NCI-H2029 treated with DMSO at 0.1 percent for 48 hours (cell line): Measurements from ENCODE around the gene IKZF5.

ENCODE experiments used
- DNase-seq: peaks from one replicate; lab custom pipeline; 2025; lab: John Stamatoyannopoulos, UW

Gene IKZF5

GRCh38 chr10:123008355-123009104 lies at the start of gene IKZF5, which contains the start of gene ACADSB:
TSS of gene IKZF5 (minus strand) at chr10:123008795. CDS start at chr10:122998625, 10,170 bp downstream.
TSS of gene ACADSB (plus strand) at chr10:123009006. CDS start at chr10:123009030, 24 bp downstream.
- DNase-seq, result peak; percentile 43

GRCh38 chr10:123057968-123058367 lies 49.4 kb upstream of the IKZF5 start:
- no peak for DNase-seq

DNA sequence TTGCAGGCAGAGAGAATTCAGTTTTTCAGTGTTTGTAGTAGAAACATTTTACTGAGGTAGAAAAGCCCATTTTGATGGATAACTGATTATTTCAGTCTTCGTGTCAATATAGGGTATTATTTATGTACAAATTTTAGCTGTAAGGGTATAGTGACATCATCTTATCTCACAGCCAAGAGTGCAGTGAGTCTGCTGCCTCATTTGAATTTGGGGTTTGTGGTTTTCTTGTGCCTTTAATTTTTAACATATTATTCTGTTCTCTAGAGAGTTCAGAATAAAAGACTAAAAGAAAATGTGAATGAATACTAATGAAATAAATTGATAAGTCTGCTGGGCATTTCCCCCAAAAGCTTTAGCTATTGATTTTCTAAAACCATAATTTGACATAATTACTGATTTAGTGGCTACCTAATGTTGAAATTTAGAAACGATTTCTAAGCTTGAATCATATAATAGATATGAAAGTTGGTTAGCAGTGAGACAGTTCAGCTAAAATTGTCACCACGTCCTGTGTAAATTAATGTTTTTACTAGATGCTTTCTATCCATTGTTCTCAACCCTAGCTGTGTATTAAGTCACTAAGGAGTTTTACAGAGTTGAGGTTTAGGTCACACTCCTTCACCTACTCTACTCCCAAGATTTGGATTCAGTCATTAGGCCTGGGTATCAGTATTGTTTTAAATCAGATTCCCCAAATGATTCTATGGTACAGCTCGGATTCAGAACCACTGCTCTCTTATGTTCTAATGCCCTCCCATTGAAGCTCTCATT lies 37.6 kb upstream of the IKZF5 start:
- no peak for DNase-seq

DNA sequence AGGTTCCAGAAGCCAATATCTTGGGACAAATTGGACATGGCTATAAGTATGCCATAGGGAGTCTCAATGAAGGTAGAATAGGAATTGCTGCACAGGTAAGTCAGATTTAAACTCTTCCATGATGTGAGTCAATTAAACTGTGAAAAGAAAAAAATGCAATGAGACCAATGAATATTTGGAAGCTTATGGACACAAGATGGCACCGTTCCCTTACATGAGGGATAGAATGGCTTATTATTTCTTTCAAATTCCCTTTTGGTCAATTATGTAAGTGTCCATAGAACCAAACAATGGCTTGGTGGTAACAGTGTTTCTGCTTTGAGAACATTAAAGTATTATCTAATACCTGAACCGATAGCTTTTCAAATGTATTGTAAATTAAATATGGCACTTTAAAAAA lies 35.8 kb upstream of the IKZF5 start:
- DNase-seq, result no peak

GRCh38 chr10:123043409-123043925 lies 34.9 kb upstream of the IKZF5 start:
- no peak for DNase-seq

- DNase-seq, result no peak
These were observed 34.3 kb upstream of the IKZF5 start for GRCh38 chr10:123042708-123043408.

DNA sequence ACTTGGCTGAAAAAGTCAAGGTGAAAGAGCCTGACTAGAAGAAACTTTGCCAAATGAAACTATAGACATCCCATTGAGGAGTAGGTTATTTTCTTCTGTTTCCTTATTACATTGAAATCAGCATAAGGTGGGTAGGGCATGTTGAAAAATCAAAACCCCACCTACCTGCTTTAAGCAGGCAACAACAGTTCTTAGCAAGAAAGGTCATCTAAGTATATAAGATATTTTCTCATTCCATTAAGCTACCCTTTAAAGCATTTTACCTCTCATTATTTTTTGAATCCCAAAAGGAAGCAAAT lies 31.0 kb upstream of the IKZF5 start:
- no peak for DNase-seq

DNA sequence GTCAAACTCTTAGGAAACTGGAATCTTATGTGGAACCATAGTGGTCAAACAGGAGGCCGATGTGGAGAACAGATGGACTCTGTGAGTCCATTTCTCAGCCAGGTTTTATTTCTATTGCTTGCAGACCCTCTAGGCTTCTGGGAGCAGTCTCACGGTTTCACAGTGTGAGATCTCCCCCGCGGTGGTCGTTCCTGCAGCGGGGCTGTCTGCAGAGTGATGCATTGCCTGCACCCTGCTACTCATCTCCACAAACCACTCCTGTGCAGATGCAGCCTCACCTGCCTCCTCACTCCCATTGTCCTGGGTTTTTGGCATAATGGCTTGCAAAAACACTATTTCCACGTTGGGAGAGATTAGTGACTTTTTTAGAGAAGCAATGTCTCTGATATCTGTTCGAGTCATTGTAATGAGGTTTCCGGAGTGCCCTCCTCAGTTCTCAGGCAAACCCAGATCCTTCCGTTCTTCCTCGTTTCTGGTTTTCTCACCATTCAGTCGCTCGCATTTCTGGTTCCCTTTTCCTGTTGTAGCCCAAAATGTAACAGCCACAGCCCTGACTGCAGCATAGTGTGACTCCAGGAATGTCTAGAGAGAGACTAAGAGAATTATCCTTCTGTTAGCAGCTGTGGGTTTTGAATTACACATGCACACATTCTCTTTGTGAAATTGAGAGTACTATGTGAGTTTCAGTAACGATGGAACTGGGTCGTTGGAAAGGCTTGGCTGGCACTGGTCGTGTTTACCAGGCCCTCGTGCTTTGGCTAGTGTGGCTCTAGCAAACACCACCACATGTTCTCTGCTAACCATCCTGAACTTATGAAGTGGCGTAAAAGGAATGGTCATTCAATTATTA lies 30.4 kb upstream of the IKZF5 start:
- no peak for DNase-seq

GRCh38 chr10:123035467-123036086 lies 27.0 kb upstream of the IKZF5 start:
- DNase-seq, result no peak

DNA sequence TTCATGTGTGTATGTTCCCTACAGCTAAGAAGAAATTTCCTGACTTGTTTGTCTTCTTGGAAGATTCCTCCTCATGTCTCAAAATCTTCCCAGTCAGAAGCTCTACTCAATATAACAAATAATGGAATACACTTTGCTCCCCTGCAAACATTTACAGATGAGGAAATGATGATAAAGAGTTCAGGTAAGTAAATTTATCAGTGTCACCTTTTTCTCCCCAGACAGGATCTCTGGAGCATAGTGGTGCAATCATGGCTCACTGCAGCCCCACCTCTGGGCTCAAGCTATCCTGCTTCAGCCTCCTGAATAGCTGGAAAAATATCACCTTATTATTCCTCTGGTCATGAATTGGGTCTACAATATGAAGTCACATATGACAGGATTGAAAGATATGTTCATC lies 25.7 kb upstream of the IKZF5 start:
- no peak for DNase-seq

- DNase-seq, result no peak
These were observed 22.5 kb upstream of the IKZF5 start for GRCh38 chr10:123031124-123031523.

DNA sequence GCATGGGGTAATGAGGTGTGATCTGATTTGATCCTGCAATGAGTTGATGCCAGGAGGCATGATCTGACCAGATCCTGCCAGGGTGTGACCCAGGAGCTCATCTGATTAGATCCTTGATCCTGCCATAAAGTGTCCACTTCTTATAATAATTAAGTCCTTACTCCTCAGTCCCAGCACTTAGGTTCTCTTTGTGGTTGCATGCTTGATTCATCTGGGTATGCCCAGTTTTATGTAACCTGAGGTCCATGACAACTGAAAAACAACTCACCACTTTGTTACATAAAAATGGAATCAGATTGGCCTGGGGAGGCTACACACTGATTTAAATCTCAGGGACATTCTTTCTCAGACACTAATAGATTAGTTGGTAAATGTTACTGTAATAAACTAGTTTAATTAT lies 19.3 kb upstream of the IKZF5 start:
- no peak for DNase-seq

- DNase-seq, result no peak
These were observed 17.7 kb upstream of the IKZF5 start for GRCh38 chr10:123026302-123026701.

GRCh38 chr10:123024540-123024939 lies 15.9 kb upstream of the IKZF5 start:
- no peak for DNase-seq

DNA sequence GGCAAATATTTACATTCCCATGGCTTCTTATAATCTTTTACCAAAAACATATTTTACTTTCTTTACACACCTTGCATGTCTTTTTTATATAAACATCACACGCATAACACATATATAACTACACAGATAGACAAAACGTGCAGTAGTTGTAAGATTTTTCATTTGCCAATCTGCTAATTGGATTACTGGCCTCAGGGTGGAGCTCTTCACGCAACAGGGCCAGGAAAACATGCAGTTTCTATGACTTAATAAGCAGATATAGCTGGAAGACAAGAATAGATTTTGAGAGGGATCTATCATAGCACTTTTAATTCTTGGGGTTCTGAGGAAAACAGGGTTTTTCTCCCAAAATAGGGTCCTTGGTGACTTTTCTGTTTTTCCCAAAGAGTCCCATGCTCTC lies 12.9 kb upstream of the IKZF5 start:
- DNase-seq, result no peak

- no peak for DNase-seq
These were observed 11.5 kb upstream of the IKZF5 start for GRCh38 chr10:123019941-123020703.

DNA sequence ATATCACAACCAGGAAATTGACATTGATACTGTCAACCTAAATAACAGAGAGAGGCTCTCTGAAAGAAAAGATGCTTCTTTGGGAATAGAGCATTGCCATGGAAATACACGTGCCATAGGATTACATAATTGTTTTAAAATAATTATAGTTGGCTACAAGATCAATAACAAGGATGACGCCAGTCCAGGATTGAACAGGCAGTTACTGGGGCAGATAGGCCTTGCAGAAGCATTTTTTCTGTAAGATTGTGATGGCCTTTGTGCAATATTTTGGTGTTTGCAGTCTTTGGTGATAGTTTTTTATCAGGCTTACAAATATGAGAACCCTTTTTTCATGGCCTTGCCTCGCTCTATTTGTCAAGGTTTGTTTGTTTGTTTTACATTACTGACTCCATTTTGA lies 10.7 kb upstream of the IKZF5 start:
- no peak for DNase-seq

- DNase-seq, result no peak
These were observed 9.9 kb upstream of the IKZF5 start for GRCh38 chr10:123018531-123018930.

DNA sequence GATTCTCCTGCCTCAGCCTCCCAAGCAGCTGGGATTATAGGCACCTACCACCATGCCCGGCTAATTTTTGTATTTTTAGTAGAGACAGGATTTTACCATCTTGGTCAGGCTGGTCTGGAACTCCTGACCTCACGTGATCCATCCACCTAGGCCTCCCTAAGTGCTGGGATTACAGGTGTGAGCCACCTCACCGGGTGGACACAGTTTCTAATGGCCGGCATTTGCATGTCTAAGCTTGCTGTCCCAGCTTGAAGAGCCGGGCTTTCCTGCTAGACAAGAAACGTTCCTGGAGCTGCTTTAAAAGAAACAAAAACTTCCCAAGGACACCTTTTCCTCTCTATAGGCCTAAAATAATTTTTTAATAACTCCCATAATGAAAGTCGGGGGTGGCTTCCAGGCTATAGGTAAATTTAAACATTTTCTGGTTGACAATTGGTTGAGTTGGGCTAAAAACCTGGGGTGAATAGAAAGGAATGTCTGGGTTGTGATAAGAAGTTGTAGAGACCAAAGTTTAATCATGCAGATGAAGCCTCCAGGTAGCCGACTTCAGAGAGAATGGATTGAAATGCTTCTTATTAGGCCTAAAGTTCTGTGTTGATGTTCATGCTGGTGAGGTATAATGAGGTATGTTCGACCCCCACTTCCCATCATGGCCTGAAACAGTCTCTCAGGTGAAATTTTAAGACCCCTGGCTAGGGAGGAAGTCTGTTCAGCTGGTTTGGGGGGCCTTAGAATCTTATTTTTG lies 9.0 kb upstream of the IKZF5 start:
- DNase-seq, result no peak

DNA sequence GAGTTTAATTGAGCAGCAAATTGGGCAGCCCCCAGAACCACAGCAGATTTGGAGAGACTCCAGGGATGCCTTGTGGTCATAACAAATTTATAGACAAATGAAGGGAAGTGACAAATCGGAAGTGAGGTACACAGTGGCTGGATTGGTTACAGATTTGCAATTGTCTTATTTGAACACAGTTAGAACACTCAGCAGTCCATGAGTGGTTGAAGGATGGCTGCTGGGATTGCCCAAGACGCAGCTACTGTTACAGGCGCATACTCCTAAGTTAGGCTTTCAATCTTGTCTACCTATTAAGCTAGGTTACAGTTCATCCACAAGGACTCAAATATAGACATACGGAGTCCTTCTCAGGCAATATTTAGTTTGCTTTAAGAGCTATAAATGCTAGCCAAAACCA lies 7.6 kb upstream of the IKZF5 start:
- DNase-seq, result no peak
